Measurements from ENCODE around the gene DHRS7B.
A peak's percentile ranks its signal among the peaks of the same experiment; 100 is the strongest.
"Not testable (repeated sequence)": the region's sequence is repeated elsewhere in the genome, so short reads cannot be mapped to it uniquely, and the experiment has no call there.

Gene DHRS7B, protein sequence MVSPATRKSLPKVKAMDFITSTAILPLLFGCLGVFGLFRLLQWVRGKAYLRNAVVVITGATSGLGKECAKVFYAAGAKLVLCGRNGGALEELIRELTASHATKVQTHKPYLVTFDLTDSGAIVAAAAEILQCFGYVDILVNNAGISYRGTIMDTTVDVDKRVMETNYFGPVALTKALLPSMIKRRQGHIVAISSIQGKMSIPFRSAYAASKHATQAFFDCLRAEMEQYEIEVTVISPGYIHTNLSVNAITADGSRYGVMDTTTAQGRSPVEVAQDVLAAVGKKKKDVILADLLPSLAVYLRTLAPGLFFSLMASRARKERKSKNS

DNA sequence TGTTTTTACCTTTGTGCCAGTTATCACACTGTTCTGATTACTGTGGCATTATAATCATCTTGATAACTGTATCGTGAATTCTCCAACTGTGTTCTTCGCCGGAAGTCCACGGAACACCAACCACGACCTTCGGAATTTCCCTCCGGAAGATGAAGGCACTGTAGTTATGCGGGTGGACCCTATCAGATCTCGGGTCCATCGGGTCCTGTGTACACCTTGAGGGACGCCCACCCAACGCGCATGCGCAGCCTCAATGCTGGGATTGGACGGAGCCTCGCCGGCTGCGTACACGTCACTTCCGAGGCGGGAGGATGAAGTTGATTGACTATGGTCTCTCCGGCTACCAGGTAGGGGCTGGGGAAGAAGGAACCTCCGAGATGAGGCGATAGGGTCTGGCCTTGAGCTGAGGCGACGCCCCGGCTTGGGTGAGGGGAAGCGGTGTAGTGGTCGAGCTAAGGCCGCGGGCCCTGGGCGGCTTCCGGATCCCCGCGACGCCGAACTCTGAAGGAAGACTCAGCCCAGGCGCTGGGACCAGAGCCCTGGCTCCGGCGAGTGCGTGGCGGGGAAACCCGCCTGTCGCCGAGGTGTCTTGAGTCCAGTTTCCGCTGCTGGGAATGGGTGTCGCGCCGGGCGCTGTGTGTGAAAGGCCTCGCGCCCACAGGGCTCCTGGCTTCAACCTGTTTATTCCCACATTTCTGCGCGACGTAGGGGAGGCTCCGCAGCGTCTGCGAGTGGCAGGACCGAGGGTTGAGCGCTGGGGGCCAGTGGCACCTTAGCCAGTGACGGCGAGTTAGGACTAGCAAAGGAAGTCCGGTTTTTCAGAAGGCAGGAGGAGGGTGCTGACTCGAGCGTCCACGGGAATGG is at the start of gene DHRS7B:
Gene DHRS7B (plus strand): TSS at position 320 of the 864 bp plus-strand sequence. CDS start 8 bp downstream, at position 328.
- FAIRE-seq: no peak

DNA sequence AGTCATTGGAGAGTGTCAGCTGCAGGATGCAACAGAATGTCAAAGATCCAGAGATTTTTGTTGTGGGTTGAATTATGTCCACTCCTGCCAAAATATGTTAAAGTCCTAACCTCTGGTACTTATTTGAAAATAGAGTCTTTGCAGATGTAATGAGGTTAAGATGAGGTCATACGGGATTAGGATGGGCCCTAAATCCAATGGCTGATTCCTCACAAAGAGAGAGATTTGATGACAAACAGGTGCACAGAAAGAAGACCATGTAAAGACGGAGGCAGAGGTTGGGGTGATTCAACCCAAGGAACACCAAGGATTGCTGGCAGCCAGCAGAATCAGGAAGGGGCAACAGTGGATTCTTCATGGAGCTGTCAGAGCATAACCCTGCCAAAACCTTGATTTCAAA is 49.5 kb upstream of the DHRS7B start:
- FAIRE-seq: no peak

DNA sequence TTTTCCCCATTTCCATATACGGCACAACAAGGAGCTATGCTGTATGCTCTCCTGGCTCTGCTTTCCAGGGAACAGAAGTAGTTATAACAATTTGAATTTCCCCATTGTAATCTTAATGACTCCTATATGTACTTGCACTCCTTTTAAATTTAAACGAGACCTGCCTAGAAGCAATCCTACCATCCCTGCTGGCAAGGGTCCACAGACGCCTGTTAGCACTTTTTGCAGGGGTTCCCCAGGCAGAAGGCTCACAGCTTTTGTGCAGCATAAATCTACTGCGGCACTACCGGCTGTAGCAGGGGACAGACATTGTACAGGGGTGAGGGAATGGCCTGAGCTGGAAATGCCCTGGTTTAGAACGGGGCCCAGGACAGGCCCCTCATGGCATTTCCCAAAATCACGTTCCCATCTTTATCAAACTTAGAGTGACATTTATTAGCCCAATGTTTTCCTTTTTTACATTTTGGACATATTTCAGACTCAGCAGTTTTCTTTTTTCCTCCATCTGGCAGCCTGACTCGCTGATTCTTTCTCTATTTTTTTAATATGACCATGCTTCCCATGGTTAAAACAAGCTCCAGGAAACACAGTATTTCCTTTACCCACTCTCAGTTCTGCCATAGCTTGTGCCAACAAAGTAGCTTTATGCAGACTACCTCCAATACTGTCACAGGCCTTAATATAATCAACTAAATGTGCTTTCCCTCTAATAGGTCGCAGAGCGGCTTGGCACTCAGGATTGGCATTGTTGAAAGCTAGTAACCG is 48.6 kb upstream of the DHRS7B start:
- no peak for FAIRE-seq

DNA sequence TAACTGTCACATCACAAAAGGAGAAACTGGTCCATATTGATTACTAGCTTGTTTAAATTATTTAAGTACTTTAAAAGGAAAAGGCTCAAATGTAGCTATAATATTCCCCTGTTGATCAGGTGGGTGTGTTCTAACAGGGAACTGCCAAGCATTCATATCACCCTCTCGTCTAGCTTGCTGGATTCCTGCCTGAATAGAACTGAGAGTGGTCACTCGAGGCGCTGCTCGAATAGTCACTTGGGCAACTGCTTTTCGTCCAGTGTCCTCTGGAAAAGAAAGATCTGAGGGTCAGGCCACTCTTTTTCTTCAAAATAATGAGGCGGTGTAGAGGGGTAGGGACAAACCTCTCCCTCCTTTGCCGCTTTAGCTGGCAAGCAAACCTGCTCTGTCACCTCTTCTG is 47.6 kb upstream of the DHRS7B start:
- no peak for FAIRE-seq

DNA sequence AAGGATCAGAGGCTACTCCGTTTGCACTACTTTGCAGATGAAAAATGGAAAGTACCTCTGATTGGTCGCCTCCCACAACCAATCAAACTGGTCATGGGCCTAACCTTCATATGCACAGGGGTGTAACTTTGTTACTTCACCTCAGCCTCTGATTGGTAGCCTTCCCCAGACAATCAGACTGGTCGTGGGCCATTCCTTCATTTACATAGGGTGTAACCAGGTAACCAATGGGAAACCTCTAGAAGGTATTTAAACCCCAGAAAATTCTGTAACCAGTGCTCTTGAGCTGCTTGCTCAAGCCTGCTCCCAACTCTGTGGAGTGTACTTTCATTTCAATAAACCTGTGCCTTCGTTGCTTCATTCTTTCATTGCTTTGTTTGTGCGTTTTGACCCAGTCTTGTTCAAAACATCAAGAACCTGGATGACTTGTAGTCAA is 44.7 kb upstream of the DHRS7B start:
- no peak for FAIRE-seq

DNA sequence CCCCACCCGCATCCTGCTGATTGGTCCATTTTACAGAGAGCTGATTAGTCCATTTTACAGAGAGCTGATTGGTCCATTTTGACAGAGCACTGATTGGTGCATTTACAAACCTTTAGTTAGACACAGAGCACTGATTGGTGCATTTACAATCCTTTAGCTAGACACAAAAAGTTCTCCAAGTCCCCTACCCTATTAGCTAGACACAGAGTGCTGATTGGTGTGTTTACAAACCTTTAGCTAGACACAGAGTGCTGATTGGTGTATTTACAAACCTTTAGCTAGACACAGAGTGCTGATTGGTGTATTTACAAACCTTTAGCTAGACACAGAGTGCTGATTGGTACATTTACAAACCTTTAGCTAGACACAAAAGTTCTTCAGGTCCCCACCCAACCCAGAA is 41.5 kb upstream of the DHRS7B start:
- FAIRE-seq: not testable (repeated sequence)

DNA sequence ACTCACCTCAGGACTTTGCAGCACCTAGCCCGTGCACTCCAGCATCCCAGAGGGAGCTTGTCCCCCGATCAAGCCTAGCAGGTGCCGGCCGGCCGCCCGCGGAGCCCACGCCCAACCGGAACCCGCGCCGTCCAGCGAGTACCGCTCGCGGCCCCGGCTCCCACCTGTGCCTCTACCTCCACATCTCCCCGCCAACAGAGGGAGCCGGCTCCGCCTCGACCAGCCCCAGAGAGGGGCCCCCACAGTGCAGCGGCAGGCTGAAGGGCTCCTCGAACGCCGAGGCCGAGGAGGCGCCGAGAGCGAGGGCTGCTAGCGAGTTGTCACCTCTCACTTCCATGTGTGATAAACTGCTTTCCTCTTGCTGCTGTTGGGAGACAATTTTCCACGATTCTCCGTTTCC is 41.1 kb upstream of the DHRS7B start:
- FAIRE-seq: no peak

DNA sequence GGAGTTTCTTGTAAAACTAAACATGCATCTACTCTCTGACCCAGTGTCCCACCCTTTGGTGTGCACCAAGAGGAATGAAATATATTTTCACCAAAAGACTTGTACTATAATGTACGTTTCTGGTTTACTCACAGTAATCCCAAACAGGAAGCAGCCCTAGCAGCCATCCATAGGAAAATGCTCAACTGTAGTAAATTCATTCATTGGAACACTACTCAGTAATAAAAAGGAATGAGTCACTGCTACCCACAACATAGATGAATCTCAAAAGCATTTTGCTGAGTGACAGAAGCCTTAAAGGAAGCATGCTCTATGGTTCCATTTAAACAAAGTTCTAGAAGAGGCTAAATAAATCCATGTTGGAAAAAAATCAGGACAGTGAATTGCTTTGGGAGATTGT is 37.6 kb upstream of the DHRS7B start:
- FAIRE-seq: no peak

DNA sequence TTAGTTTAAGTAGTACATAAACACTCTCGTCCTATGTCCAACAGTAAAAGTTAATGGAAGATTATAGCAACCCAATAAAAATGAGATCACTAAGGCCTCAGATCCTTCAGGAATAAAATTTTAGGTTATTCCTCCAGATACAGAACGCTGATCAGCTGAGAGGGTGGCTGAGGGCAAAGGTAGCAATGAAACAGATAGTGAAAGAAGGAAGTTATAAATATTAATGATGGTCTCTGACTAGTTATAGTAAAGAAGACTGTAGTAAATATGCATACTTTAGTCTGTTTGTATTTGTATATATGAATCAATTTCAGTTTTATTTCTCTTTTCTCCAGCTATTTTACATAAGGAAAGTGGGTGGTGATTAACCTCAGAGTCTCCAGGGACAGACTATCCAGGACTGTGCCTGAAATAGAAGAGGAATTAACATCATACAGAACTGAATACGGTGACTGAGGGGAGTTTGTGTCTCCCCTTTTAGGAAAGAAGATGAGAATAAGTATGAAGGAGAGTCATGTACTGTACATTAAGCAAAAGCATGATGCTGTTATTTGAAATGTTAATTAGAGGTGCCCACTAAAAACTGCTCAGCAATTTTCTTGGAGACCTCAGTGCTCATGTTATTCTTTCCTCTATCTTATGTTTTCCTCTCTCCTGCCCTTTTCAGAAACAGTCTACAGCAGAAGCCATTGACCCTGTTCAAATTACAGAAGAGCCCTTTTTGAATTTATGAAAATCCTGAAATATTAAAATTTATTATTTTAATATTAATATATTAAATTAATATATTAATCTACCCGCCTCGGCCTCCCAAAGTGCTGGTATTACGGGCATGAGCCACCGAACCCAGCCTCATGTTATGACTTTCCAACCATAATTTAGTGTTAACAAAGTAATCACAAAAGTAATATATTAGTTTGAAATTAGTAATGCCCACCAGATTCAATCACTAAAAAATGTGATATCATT is 36.5 kb upstream of the DHRS7B start:
- FAIRE-seq: no peak

DNA sequence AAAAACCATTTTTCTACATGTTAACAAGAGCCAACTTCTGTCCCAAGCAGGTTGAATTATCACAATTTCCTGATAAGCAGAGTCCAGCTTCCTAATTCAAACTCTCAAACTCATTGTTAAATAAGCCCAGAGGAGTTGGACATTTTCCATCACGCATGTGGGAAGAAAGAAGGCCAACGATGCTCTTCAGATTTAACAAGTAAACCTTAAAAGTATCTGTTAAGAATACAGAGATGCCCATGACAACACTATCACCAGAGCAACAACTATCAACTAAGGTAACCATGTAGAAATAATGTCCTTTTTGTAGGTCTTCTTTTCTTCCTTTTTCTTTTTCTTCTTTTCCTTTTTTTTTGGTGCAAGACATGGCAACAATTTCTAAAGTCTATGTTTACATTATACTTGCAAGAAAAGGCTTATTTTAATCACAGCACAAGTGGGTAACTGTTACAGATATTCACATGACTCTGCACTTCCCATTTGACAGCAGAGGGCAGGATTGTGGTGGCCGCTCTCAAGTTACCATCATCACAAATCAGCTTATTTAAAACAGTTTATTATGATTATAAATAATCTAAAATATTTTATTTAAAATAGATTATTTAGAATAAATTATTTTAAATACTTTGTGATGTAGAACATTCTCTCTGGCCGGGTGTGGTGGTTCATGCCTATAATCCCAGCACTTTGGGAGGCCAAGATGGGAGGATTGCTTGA is 35.7 kb upstream of the DHRS7B start:
- no peak for FAIRE-seq

DNA sequence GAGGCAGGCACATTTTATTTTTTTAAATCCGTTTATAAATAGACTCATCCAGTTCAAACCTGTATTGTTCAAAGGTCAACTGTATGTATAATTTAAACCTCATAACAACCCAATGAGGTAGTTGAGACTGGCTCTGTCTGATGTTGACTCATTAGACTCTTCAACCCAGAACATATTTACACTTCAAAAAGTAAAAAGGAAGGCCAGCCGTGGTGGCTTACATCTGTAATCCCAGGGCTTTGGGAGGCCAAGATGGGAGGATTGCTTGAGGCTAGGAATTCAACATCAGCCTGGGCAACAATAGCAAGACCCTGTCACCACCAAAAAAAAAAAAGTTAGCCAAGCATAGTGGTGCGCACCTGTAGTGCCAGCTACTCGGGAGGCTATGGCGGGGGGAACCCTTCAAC is 32.5 kb upstream of the DHRS7B start:
- no peak for FAIRE-seq

DNA sequence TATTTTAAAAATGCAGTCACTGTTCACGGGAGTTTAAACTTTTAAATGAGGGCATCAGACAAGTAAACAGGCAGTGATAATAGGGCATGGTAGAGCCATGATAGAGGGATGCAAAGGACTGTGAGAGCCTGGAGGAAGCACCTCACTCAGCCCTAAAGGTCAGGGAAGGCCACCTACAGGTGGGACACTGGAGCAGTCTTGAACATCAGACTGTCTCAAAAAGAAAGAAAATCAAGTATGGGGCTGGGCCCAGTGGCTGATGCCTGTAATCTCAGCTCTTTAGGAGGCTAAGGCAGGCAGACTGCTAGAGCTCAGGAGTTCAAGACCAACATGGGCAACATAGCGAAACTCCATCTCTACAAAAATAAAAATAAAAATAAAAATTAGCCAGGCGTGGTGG is 31.0 kb upstream of the DHRS7B start:
- no peak for FAIRE-seq

DNA sequence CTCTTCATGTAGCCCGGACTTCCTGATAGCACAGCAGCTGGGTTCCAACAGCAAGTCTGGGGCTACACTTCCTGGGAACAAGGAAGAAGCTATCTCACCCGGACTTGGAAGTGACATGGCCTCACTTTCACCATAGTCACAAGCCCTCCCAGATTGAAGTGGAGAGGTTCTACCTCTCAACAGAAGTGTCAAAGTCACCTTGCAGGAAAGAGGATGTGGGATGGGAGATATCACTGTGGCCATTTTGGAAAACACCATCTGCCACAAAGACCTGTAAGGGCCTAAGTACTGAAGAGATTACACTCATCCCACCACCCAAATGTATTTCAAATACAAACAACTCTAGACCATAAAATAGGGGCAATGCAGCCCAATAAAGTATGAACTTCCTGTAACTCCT is 29.9 kb upstream of the DHRS7B start:
- no peak for FAIRE-seq

DNA sequence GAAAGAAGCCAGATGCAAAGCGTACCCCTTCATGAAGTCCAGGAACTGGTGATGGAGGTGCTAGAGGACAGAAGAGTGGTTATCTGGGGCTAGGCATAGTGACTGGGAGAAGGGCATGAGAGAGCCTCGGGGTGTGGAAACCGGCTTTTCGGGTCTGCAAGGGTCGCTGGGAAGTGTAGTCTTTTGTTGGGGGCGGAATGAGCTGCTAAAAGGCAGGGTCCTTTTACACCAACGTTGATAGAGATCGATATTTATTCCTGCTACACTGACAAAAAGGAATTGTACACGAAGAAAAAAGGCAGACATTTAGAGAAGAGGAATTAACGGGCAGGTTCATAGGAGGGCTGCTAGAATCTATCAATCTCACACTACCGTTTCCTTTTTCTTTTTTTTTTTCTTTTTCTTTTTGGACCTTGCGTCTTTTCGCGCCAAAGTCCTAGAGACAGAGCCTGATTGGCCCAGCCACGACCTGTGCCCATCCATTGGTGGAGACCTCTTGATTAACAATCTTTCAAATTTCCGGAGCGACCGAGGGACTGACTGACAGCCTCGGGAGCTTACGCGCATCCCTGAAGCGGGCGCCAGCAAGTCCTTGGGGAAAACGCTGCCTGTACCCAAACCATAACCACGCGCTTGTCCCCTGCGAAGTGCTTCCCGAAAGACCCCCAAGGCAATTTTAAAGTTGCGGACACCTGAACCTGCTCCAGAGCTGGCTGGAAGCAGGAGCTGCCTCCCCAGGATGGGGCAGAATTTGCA is 27.7 kb upstream of the DHRS7B start:
- peak; percentile 49 for FAIRE-seq

DNA sequence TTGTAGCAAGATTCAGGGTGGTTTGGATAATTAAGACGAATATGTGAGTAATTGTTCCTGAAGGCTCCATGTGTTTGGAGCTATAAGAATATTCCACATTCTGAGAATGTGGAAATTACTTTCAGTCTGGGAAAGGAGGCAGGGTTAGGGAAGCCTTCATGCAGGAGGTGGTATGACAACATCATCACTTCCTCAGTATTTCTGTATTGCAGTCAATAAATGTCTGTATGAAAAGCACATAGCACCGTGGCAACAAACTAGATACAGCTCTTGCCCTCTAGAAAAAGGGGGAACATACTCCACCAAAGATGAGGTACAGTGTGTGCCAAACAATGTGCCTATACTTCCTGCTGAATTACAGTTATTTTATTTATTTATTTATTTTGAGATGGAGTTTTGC is 26.1 kb upstream of the DHRS7B start:
- no peak for FAIRE-seq

DNA sequence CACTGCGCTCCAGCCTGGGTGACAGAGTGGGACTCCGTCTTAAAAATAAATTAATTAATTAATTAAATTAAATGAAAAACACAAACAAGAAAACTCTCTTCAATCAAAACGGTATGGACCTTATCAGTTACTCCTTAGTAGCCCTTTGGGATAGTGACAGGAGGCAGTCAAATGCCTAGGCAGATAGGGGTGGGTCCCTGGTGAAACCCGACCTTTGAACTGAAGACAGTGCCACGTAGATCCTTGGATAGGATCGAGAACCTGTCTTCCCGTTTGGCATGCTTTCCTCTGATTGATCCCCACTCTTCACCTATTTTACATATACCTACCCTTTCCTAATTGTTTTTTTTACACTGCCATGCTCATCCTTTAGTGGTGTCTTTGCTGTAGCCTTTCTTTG is 22.2 kb upstream of the DHRS7B start:
- FAIRE-seq: no peak

DNA sequence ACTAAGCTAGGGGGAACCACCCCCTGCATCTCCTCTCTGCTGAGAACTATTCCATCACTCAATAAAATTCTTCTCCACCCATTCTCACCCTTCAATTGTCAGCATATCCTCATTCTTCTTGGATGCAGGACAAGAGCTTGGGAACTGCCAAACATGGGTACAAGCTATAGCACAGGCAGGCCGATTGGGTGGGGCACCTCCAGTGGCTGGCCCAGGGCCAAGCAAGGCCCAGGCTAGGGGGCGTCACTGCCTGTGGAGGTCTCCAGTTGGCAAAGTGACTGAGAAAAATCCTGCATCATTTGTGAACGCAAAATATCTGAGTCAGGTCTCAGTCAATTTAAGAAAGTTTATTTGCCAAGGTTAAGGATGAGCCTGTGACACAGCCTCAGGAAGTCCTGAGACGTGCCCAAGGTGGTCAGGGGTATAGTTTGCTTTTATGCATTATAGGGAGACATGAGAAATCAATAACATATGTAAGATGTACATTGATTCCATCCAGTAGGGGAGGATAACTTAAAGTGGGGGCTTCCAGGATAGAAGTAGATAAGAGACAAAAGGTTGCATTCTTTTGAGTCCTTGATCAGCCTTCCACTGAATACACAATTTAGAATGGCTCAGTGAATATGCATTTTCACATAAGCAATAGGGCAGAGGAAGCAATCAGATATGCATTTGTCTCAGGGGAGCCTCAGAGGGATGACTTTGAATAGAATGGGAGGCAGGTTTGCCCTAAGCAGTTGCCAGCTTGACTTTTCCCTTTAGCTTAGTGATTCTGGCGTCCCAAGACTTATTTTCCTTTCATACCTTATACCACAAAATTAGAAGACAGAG is 21.5 kb upstream of the DHRS7B start:
- FAIRE-seq: no peak

DNA sequence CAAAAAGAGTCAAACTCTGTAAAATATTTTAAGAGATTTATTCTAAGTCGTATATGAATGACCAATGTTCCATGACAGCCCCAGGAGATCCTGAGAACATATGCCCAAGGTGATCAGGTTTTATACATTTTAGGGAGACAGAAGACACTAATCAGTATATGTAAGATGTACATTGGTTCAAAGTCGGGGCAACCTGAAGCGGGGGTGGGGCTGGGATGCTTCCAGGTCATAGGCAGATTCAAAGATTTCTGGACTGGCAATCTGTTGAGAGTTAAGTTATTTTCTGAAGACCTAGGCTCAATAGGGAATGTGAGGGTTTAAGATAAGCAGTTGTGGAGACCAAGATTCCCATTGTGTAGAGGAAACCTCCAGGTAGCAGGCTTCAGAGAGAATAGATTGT is 20.4 kb upstream of the DHRS7B start:
- no peak for FAIRE-seq

DNA sequence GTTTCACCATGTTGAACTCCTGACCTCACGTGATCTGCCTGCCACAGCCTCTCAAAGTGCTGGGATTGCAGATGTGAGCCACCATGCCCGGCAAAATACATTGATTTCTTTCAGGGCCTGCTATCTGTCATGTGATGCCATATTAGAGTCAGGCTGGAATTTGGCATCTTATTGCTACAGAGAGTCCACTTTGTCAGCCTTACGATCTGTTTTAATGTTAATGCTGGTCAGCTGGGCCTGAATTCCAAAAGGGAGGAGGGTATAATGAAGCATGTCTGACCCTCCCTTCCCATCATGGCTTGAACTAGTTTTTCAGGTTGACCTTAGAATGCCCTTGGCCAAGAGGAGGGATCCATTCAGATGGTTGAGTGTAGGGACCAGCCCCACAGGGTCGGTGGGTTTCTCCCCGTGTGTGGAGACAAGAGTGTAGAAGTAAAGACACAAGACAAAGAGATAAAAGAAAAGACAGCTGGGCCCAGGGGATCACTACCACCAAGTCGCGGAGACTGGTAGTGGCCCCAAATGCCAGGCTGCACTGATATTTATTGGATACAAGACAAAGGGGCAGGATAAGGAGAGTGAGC is 19.6 kb upstream of the DHRS7B start:
- FAIRE-seq: not testable (repeated sequence)

All from islet of Langerhans (tissue), 1 donor.